Liver (tissue), 9 donors: ENCODE measurements around the gene DCTN1. TPM values are rescaled to one million over a fixed set of nuclear protein-coding genes. Genes with fewer than 3 reads are reported as not detected.

Source experiments
- DNase-seq: peaks from one replicate; pipeline ENCODE4 v3.0.0-alpha.2; 2017; ENCODE audit warnings: low spot score
- H3K27ac ChIP-seq, 2 donors: one replicate each; pipeline ENCODE4 v1.7.0; 2013; ENCODE audit warnings: inconsistent platforms in 2 of 2, low read length in 2 of 2, control low read depth in 1 of 2, low read depth in 1 of 2, mild to moderate bottlenecking in 1 of 2
- H3K27me3 ChIP-seq, 4 donors: one replicate each; pipeline versions ENCODE4 v1.6.1 to v1.7.0; 2013; ENCODE audit warnings: low read length in 3 of 4, inconsistent platforms in 1 of 4, mild to moderate bottlenecking in 1 of 4, moderate library complexity in 1 of 4; ENCODE audit not compliant: control insufficient read depth in 4 of 4, insufficient read depth in 4 of 4
- H3K36me3 ChIP-seq, 4 donors: one replicate each; pipeline versions ENCODE4 v1.6.1 to v1.7.0; 2013; ENCODE audit warnings: low read length in 3 of 4, mild to moderate bottlenecking in 3 of 4, low read depth in 1 of 4, moderate library complexity in 1 of 4; ENCODE audit not compliant: control insufficient read depth in 4 of 4, insufficient read depth in 3 of 4
- H3K4me1 ChIP-seq, 4 donors: one replicate each; pipeline versions ENCODE4 v1.6.1 to v1.7.0; 2013; ENCODE audit warnings: low read length in 3 of 4, mild to moderate bottlenecking in 3 of 4, moderate library complexity in 1 of 4; ENCODE audit not compliant: control insufficient read depth in 4 of 4, insufficient read depth in 4 of 4
- H3K4me3 ChIP-seq, 3 donors: one replicate each; pipeline versions ENCODE4 v1.6.1 to v1.7.0; 2013; ENCODE audit warnings: low read length in 3 of 3, control low read depth in 1 of 3, low read depth in 1 of 3, mild to moderate bottlenecking in 1 of 3
- H3K9ac ChIP-seq, 2 donors: one replicate each; pipeline ENCODE4 v1.7.0; 2013; ENCODE audit warnings: low read length in 2 of 2, mild to moderate bottlenecking in 2 of 2, moderate library complexity in 2 of 2, control low read depth in 1 of 2, low read depth in 1 of 2
- H3K9me3 ChIP-seq, 4 donors: one replicate each; pipeline versions ENCODE4 v1.6.1 to v1.7.0; 2013; ENCODE audit warnings: low read length in 3 of 4; ENCODE audit not compliant: control insufficient read depth in 4 of 4
- EGR1 ChIP-seq, 2 donors: IDR thresholded peaks; 2 replicates each; pipeline ENCODE4 v1.6.1; 2016 to 2018; ENCODE audit warnings: antibody characterized with exemption in 2 of 2, low read depth in 2 of 2
- FOXA1 ChIP-seq: IDR thresholded peaks from 2 replicates; pipeline ENCODE4 v1.6.1; 2016; ENCODE audit warnings: antibody characterized with exemption
- FOXA2 ChIP-seq: IDR thresholded peaks from 2 replicates; pipeline ENCODE4 v1.6.1; 2016; ENCODE audit warnings: antibody characterized with exemption
- GABPA ChIP-seq, 2 donors: IDR thresholded peaks in 1 of 2; conservative IDR thresholded peaks in 1 of 2; 2 replicates each; pipeline ENCODE4 v1.6.1; 2016; ENCODE audit warnings: antibody characterized with exemption in 2 of 2, mild to moderate bottlenecking in 1 of 2, moderate library complexity in 1 of 2
- HNF4A ChIP-seq, 2 donors: conservative IDR thresholded peaks; 2 replicates each; pipeline ENCODE4 v1.6.1; 2016; ENCODE audit warnings: antibody characterized with exemption in 2 of 2, mild to moderate bottlenecking in 2 of 2
- HNF4G ChIP-seq: IDR thresholded peaks from 2 replicates; pipeline ENCODE4 v1.6.1; 2016; ENCODE audit warnings: antibody characterized with exemption
- JUND ChIP-seq, 2 donors: IDR thresholded peaks; 2 replicates each; pipeline ENCODE4 v1.6.1; 2016; ENCODE audit warnings: antibody characterized with exemption in 2 of 2
- NR2F2 ChIP-seq: IDR thresholded peaks from 2 replicates; pipeline ENCODE4 v1.6.1; 2016; ENCODE audit warnings: antibody characterized with exemption
- RAD21 ChIP-seq, 2 donors: IDR thresholded peaks; 2 replicates each; pipeline ENCODE4 v1.6.1; 2016; ENCODE audit warnings: antibody characterized with exemption in 2 of 2, mild to moderate bottlenecking in 2 of 2
- RXRA ChIP-seq, 2 donors: IDR thresholded peaks; 2 replicates each; pipeline ENCODE4 v1.6.1; 2017 to 2018; ENCODE audit warnings: antibody characterized with exemption in 2 of 2, mild to moderate bottlenecking in 1 of 2
- SP1 ChIP-seq: IDR thresholded peaks from 2 replicates; pipeline ENCODE4 v1.6.1; 2018; ENCODE audit warnings: antibody characterized with exemption, mild to moderate bottlenecking
- TAF1 ChIP-seq: conservative IDR thresholded peaks from 2 replicates; pipeline ENCODE4 v1.6.1; 2016; ENCODE audit warnings: antibody characterized with exemption, mild to moderate bottlenecking
- YY1 ChIP-seq: IDR thresholded peaks from 2 replicates; pipeline ENCODE4 v1.6.1; 2016; ENCODE audit warnings: antibody characterized with exemption, mild to moderate bottlenecking
- WGBS: extraction: QIAGEN DNeasy Blood & Tissue Kit; methylation state at CpG from one replicate; pipeline ENCODE4 v1.1.7; 2013; 5-methylcytosine and 5-hydroxymethylcytosine counted together
- polyA plus RNA-seq, 2 donors: library from polyadenylated mRNA; stranded (reverse) in 1 of 2; unstranded in 1 of 2; fragments of 200-250 nt in 1 of 2; fragments of >200 nt in 1 of 2; fragmentation: Nextera tagmentation in 1 of 2; extraction: Ambion mirVana in 1 of 2; gene quantifications; one replicate each; pipeline versions ENCODE4 v1.2.1 to v1.2.3, GENCODE V29; 2013 to 2015
- total RNA-seq, 2 donors: library from RNA; depleted of rRNA; stranded (reverse); fragments of >200 nt; gene quantifications; one replicate each; pipeline ENCODE4 v1.2.3, GENCODE V29; 2014
- TF ChIP-seq, protein P1 (sequence below): IDR thresholded peaks from 2 replicates; pipeline ENCODE4 v1.6.1; 2016; ENCODE audit warnings: antibody characterized with exemption
- TF ChIP-seq, protein P2 (sequence below): IDR thresholded peaks from 2 replicates; pipeline ENCODE4 v1.6.1; 2016; ENCODE audit warnings: antibody characterized with exemption
- TF ChIP-seq, protein P3 (sequence below): fragments of 150-350 bp; IDR thresholded peaks from 2 replicates; pipeline ENCODE4 v1.5.1; 2017; ENCODE audit warnings: improper control_type of control experiment, low read depth, low read length; ENCODE audit not compliant: missing input control
- TF ChIP-seq, protein P4 (sequence below): IDR thresholded peaks from 2 replicates; pipeline ENCODE4 v1.6.1; 2016; ENCODE audit warnings: antibody characterized with exemption, mild to moderate bottlenecking
- TF ChIP-seq, protein P5 (sequence below): IDR thresholded peaks from 2 replicates; pipeline ENCODE4 v1.6.1; 2016; ENCODE audit warnings: antibody characterized with exemption
- donor health status: healthy.
- donor health status: healthy.
- donor health status: healthy.
- donor health status: healthy.
- donor health status: healthy.

Gene DCTN1
- total and polyA plus RNA-seq, 4 donors: 29.7 to 40.9 (median 33.5) TPM

DNA sequence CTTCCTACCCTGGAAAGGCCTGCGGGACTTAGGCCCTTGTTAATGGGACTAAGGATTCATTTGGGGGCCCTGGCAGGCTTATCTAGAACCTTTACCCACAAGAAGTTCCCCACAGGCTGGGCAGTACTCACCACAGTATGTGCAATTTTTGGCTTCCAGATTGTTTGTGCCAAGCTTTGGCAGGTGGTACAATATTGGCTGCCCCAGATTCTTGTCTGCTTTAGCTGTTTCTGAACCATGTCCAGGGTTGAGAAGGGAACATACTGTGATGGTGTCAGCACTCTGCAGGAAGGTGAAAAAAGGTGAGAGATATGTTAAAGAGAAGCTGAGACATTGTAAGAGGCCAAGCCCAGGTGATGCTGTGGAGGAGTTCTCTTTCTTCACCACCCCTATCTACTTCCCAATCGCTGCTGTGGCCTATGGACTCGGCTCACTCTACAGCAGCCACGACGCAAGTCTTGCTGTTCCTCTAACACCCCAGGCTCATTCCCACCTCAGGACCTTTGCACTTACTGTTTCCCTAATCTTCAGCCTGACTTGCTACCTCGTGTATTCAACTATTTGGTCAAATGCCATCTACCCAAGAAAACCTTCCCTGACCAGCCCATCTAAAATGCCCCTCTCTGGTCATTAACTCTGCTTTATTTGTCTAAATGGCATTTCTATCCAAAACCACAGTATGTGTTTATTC is 46.1 kb downstream of the DCTN1 start:
- H3K4me3 ChIP-seq: no peak overlapping the region
- H3K36me3 ChIP-seq: no peaks in the 10 kb centered on the region
- DNase-seq: no peak
- H3K27me3 ChIP-seq: no peaks in the 10 kb centered on the region
- peaks cover 0 to 10% (median 6%) of the 10 kb centered on the region in 4 donors for H3K4me1 ChIP-seq
- peak overlapping the region in 1 of 2 donors; percentile 16 for H3K27ac ChIP-seq
- 91% methylated on average over 6 of the region's 6 CpGs for WGBS
- H3K9me3 ChIP-seq: no peaks in the 10 kb centered on the region
- H3K9ac ChIP-seq: no peak overlapping the region
- no peak for TF ChIP-seq HNF4A (conservative IDR thresholded peaks at IDR 0.05)
- TF ChIP-seq SP1: no peak
- TF ChIP-seq, protein P1, sequence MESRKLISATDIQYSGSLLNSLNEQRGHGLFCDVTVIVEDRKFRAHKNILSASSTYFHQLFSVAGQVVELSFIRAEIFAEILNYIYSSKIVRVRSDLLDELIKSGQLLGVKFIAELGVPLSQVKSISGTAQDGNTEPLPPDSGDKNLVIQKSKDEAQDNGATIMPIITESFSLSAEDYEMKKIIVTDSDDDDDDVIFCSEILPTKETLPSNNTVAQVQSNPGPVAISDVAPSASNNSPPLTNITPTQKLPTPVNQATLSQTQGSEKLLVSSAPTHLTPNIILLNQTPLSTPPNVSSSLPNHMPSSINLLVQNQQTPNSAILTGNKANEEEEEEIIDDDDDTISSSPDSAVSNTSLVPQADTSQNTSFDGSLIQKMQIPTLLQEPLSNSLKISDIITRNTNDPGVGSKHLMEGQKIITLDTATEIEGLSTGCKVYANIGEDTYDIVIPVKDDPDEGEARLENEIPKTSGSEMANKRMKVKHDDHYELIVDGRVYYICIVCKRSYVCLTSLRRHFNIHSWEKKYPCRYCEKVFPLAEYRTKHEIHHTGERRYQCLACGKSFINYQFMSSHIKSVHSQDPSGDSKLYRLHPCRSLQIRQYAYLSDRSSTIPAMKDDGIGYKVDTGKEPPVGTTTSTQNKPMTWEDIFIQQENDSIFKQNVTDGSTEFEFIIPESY: no peak
- no peak for TF ChIP-seq HNF4G
- TF ChIP-seq GABPA (IDR thresholded peaks at IDR 0.05 in 1 of 2, conservative IDR thresholded peaks at IDR 0.05 in 1 of 2): no peak
- TF ChIP-seq, protein P2, sequence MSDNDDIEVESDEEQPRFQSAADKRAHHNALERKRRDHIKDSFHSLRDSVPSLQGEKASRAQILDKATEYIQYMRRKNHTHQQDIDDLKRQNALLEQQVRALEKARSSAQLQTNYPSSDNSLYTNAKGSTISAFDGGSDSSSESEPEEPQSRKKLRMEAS: no peak
- no peak for TF ChIP-seq TAF1
- TF ChIP-seq, protein P3, sequence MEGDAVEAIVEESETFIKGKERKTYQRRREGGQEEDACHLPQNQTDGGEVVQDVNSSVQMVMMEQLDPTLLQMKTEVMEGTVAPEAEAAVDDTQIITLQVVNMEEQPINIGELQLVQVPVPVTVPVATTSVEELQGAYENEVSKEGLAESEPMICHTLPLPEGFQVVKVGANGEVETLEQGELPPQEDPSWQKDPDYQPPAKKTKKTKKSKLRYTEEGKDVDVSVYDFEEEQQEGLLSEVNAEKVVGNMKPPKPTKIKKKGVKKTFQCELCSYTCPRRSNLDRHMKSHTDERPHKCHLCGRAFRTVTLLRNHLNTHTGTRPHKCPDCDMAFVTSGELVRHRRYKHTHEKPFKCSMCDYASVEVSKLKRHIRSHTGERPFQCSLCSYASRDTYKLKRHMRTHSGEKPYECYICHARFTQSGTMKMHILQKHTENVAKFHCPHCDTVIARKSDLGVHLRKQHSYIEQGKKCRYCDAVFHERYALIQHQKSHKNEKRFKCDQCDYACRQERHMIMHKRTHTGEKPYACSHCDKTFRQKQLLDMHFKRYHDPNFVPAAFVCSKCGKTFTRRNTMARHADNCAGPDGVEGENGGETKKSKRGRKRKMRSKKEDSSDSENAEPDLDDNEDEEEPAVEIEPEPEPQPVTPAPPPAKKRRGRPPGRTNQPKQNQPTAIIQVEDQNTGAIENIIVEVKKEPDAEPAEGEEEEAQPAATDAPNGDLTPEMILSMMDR: no peak
- TF ChIP-seq JUND (IDR thresholded peaks at IDR 0.05): no peak
- TF ChIP-seq FOXA2: no peak
- TF ChIP-seq, protein P4, sequence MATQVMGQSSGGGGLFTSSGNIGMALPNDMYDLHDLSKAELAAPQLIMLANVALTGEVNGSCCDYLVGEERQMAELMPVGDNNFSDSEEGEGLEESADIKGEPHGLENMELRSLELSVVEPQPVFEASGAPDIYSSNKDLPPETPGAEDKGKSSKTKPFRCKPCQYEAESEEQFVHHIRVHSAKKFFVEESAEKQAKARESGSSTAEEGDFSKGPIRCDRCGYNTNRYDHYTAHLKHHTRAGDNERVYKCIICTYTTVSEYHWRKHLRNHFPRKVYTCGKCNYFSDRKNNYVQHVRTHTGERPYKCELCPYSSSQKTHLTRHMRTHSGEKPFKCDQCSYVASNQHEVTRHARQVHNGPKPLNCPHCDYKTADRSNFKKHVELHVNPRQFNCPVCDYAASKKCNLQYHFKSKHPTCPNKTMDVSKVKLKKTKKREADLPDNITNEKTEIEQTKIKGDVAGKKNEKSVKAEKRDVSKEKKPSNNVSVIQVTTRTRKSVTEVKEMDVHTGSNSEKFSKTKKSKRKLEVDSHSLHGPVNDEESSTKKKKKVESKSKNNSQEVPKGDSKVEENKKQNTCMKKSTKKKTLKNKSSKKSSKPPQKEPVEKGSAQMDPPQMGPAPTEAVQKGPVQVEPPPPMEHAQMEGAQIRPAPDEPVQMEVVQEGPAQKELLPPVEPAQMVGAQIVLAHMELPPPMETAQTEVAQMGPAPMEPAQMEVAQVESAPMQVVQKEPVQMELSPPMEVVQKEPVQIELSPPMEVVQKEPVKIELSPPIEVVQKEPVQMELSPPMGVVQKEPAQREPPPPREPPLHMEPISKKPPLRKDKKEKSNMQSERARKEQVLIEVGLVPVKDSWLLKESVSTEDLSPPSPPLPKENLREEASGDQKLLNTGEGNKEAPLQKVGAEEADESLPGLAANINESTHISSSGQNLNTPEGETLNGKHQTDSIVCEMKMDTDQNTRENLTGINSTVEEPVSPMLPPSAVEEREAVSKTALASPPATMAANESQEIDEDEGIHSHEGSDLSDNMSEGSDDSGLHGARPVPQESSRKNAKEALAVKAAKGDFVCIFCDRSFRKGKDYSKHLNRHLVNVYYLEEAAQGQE: no peak
- TF ChIP-seq, protein P5, sequence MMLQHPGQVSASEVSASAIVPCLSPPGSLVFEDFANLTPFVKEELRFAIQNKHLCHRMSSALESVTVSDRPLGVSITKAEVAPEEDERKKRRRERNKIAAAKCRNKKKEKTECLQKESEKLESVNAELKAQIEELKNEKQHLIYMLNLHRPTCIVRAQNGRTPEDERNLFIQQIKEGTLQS: no peak
- no peak for TF ChIP-seq EGR1 (IDR thresholded peaks at IDR 0.05; ENCODE audit: low read depth in 2 of 2)
- no peak for TF ChIP-seq RAD21 (IDR thresholded peaks at IDR 0.05)
- no peak for TF ChIP-seq RXRA (IDR thresholded peaks at IDR 0.05)
- TF ChIP-seq NR2F2: no peak
- no peak for TF ChIP-seq FOXA1
- no peak for TF ChIP-seq YY1
